HL-60 (cell line): ENCODE measurements around the gene SLC6A5.

Source experiments
- DNase-seq, 2 experiments: peaks; one replicate each; pipeline ENCODE4 v3.0.0-alpha.2; 2010 to 2020; ENCODE audit warnings: low read depth in 1 of 2, low spot score in 1 of 2
- H3K27ac ChIP-seq: fragments of 250-450 bp; sonication (Bioruptor Pico); replicated peaks from 2 replicates; pipeline ENCODE4 v1.5.1; 2020; ENCODE audit warnings: mild to moderate bottlenecking, moderate library complexity
- H3K27me3 ChIP-seq: fragments of 250-450 bp; sonication (Bioruptor Pico); 2 replicates; pipeline ENCODE4 v1.5.1; 2021; ENCODE audit warnings: mild to moderate bottlenecking, moderate library complexity; ENCODE audit not compliant: insufficient read depth, poor library complexity, severe bottlenecking
- H3K4me3 ChIP-seq: replicated peaks from 2 replicates; pipeline ENCODE4 v1.5.1; 2011; ENCODE audit warnings: mild to moderate bottlenecking, control low read depth, low read length; ENCODE audit not compliant: insufficient read depth
- GABPA ChIP-seq: IDR thresholded peaks from 2 replicates; pipeline ENCODE4 v1.6.1; 2012; ENCODE audit warnings: low read depth
- POLR2AphosphoS5 ChIP-seq: IDR thresholded peaks from 2 replicates; pipeline ENCODE4 v1.6.1; 2012; ENCODE audit warnings: low read depth
- SPI1 ChIP-seq: IDR thresholded peaks from 2 replicates; pipeline ENCODE4 v1.6.1; 2012; ENCODE audit warnings: low read depth, mild to moderate bottlenecking, borderline replicate concordance
- TF ChIP-seq, protein P1 (sequence below): IDR thresholded peaks from one replicate; pipeline ENCODE4 v1.5.1; 2011; ENCODE audit warnings: low read length, control low read depth, inconsistent platforms; ENCODE audit not compliant: insufficient read depth
- TF ChIP-seq, protein P2 (sequence below): IDR thresholded peaks from 2 replicates; pipeline ENCODE4 v1.6.1; 2012; ENCODE audit warnings: low read depth; ENCODE audit not compliant: insufficient replicate concordance

SLC6A5 gene

DNA sequence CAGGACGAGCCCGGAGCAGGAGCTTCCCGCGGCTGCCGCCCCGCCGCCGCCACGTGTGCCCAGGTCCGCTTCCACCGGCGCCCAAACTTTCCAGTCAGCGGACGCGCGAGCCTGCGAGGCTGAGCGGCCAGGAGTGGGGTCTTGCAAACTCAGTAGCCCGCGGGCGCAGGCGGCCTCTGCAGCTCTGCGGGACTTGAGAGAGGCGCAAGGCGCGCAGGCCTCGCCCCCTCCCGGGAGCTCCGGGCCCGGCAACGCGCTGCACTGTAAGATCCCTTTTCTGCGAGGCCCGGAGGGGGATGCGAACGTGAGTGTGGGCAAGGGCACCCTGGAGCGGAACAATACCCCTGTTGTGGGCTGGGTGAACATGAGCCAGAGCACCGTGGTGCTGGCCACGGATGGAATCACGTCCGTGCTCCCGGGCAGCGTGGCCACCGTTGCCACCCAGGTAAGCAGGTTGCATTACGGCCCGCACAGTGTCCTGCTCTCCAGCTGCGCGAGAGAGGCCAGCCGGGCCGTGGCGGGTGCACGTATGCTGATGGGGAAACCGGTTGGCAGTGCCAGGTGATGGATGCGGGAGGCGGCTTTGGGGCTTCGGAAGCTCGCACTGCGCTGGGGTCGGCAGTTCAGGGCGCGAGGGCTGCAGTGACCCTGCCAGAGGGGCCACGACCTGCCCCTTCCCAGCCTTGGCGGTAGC lies 2.0 kb downstream of the SLC6A5 start:
- H3K27me3 ChIP-seq: peaks cover 84% of the 10 kb centered on the region
- TF ChIP-seq, protein P1, sequence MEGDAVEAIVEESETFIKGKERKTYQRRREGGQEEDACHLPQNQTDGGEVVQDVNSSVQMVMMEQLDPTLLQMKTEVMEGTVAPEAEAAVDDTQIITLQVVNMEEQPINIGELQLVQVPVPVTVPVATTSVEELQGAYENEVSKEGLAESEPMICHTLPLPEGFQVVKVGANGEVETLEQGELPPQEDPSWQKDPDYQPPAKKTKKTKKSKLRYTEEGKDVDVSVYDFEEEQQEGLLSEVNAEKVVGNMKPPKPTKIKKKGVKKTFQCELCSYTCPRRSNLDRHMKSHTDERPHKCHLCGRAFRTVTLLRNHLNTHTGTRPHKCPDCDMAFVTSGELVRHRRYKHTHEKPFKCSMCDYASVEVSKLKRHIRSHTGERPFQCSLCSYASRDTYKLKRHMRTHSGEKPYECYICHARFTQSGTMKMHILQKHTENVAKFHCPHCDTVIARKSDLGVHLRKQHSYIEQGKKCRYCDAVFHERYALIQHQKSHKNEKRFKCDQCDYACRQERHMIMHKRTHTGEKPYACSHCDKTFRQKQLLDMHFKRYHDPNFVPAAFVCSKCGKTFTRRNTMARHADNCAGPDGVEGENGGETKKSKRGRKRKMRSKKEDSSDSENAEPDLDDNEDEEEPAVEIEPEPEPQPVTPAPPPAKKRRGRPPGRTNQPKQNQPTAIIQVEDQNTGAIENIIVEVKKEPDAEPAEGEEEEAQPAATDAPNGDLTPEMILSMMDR: no peak
- TF ChIP-seq POLR2AphosphoS5 (no peak), SPI1 (no peak), GABPA (no peak)
- TF ChIP-seq, protein P2, sequence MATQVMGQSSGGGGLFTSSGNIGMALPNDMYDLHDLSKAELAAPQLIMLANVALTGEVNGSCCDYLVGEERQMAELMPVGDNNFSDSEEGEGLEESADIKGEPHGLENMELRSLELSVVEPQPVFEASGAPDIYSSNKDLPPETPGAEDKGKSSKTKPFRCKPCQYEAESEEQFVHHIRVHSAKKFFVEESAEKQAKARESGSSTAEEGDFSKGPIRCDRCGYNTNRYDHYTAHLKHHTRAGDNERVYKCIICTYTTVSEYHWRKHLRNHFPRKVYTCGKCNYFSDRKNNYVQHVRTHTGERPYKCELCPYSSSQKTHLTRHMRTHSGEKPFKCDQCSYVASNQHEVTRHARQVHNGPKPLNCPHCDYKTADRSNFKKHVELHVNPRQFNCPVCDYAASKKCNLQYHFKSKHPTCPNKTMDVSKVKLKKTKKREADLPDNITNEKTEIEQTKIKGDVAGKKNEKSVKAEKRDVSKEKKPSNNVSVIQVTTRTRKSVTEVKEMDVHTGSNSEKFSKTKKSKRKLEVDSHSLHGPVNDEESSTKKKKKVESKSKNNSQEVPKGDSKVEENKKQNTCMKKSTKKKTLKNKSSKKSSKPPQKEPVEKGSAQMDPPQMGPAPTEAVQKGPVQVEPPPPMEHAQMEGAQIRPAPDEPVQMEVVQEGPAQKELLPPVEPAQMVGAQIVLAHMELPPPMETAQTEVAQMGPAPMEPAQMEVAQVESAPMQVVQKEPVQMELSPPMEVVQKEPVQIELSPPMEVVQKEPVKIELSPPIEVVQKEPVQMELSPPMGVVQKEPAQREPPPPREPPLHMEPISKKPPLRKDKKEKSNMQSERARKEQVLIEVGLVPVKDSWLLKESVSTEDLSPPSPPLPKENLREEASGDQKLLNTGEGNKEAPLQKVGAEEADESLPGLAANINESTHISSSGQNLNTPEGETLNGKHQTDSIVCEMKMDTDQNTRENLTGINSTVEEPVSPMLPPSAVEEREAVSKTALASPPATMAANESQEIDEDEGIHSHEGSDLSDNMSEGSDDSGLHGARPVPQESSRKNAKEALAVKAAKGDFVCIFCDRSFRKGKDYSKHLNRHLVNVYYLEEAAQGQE: no peak
- DNase-seq: no peak
- H3K27ac ChIP-seq: no peak overlapping the region
- H3K4me3 ChIP-seq: no peak overlapping the region

DNA sequence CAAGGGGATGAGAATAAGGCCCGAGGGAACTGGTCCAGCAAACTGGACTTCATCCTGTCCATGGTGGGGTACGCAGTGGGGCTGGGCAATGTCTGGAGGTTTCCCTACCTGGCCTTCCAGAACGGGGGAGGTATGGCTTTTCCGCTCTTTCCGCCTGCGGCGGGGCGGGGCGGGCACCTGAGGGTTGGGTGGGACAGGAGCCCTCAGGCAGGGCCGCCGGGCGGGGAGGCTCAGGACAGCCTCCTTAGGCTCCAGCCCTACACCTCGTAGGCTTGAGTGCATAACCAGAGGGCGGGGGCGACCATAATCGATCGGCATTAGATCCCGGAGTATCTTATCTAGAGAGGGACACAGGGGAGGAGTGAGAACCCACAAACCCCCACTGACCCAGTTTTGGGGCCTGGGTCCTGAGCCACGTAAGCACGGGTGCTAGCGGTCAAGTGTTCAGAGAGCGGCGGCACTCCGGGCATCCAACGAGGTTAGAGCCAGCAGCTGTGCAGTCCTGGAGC lies 4.9 kb downstream of the SLC6A5 start:
- H3K27ac ChIP-seq: no peak overlapping the region
- H3K4me3 ChIP-seq: no peak overlapping the region
- TF ChIP-seq POLR2AphosphoS5 (no peak), SPI1 (no peak), GABPA (no peak)
- TF ChIP-seq, protein P2: no peak
- TF ChIP-seq, protein P1: no peak
- H3K27me3 ChIP-seq: peaks cover 79% of the 10 kb centered on the region
- no peak for DNase-seq

- H3K4me3 ChIP-seq: no peak overlapping the region
- no peak for DNase-seq
- H3K27ac ChIP-seq: no peak overlapping the region
- H3K27me3 ChIP-seq: peaks cover 77% of the 10 kb centered on the region
- TF ChIP-seq, protein P2: no peak
Observed at GRCh38 chr11:20604864-20605601, 5.6 kb downstream of the SLC6A5 start.
